GM12874 (cell line): ENCODE results near the gene TMEM106C.

ENCODE experiments used
- TF ChIP-seq, protein P1 (sequence below): IDR thresholded peaks from 2 replicates; pipeline ENCODE4 v1.5.1; 2011; ENCODE audit warnings: low read depth, mild to moderate bottlenecking, control low read depth, low read length, moderate library complexity; ENCODE audit not compliant: insufficient read depth

The TMEM106C gene

DNA sequence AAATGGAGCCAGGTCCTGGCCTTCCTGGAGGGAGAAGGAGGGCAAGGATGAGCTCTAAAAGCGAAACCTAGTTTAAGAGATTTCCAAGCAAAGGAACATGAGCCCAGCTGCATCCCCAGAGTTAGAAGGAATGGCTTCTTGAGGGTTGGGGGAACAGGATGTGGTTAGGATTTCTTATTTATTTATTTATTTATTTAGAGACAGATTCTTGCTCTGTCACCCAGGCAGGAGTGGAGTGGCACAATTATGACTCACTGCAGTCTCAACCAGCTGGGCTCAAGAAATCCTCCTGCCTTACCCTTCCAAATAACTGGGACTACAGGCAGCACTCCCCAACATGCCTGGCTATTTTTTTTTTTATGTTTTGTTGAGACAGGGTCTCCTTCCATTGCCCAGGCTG is 25.3 kb upstream of the TMEM106C start:
- TF ChIP-seq, protein P1, sequence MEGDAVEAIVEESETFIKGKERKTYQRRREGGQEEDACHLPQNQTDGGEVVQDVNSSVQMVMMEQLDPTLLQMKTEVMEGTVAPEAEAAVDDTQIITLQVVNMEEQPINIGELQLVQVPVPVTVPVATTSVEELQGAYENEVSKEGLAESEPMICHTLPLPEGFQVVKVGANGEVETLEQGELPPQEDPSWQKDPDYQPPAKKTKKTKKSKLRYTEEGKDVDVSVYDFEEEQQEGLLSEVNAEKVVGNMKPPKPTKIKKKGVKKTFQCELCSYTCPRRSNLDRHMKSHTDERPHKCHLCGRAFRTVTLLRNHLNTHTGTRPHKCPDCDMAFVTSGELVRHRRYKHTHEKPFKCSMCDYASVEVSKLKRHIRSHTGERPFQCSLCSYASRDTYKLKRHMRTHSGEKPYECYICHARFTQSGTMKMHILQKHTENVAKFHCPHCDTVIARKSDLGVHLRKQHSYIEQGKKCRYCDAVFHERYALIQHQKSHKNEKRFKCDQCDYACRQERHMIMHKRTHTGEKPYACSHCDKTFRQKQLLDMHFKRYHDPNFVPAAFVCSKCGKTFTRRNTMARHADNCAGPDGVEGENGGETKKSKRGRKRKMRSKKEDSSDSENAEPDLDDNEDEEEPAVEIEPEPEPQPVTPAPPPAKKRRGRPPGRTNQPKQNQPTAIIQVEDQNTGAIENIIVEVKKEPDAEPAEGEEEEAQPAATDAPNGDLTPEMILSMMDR: no peak

DNA sequence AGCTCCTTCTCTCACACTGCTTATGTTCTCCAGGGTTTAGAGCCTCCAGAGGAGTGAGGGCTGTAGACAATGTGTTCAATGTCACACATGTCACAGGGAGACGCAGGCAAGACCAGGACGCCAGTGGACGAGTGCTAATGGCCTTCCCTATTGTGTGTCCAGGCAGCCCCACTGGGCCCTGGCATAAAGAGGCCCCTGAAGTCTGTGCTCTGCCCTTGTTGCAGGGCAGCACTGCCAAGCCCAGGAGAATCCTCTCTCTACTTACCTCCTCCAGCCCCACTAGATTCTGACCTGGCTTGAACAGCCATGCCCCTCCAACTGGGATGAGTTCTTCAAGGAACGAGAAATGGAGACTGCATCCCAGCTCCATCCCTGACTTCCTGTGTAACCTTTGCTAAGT is 24.8 kb upstream of the TMEM106C start:
- TF ChIP-seq, protein P1: no peak

DNA sequence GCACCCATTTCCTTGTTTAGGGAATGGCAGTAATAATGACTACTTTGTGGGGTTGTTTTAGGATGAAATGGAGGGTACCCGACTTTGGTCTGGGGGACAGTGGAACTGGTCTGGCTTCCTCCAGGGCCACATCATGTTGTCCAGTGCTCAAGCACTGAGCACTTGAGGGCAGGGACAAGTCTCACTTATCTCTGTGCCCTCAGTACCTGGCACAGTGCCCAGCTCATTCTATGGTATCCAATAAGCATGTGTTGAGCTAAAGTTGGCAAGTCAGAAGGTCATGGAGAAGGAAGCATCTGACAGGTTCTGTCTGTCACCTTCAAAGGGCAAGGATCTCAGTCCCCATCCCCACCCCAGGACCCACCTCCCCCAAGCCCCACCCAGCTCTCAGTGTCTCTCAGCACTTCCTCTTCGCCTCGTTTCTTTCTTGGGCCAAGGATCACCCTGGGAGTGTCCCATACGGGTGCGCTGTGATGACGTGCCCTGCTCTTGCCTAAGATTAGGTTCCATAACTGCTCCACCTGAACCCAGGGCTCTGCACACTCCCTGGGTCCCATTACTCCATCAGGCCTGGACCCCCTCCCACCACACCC is 24.3 kb upstream of the TMEM106C start:
- TF ChIP-seq, protein P1: no peak

DNA sequence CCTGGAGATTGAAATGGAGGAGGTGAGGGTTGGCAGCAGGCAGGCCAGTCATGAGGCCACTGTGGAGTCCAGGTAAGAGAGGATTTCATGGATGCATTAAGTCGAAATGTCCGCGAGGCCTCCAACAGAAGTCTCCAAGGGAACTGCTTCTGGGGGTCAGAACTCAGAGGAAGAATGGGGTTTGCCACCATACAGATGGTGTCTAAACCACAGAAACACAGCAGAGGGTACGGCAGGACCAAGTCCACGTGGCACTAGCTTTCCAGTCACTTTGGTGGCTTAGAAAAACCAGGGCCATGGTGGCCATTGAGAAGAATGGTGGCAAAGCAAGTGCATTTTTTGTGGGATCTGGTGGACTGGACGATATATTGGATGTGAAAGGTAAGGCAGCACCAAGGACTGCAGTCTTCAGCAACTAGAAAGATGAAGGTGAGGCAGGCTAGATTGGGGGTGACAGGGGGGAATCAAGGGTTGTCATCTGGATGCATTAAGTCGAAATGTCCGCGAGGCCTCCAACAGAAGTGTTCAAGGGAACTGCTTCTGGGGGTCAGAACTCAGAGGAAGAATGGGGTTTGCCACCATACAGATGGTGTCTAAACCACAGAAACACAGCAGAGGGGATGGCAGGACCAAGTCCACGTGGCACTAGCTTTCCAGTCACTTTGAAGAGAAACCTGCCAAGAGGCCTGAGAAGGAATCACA is 22.5 kb upstream of the TMEM106C start:
- TF ChIP-seq, protein P1: no peak

DNA sequence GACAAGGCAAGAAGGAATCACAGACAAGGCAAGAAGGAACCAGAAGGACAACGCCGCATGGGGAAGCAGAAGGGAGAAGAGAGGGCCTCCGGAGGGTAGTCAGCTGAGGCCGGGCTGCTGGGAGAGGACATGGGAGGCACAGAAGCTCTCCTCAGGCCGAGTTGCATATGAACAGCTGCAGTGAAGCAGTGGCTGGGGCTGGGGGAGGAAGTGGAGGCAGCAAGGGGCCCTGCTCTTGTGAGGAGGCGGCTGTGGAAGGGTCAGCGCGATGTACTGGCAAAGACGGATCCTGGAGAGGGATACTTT is 22.0 kb upstream of the TMEM106C start:
- TF ChIP-seq, protein P1: no peak

DNA sequence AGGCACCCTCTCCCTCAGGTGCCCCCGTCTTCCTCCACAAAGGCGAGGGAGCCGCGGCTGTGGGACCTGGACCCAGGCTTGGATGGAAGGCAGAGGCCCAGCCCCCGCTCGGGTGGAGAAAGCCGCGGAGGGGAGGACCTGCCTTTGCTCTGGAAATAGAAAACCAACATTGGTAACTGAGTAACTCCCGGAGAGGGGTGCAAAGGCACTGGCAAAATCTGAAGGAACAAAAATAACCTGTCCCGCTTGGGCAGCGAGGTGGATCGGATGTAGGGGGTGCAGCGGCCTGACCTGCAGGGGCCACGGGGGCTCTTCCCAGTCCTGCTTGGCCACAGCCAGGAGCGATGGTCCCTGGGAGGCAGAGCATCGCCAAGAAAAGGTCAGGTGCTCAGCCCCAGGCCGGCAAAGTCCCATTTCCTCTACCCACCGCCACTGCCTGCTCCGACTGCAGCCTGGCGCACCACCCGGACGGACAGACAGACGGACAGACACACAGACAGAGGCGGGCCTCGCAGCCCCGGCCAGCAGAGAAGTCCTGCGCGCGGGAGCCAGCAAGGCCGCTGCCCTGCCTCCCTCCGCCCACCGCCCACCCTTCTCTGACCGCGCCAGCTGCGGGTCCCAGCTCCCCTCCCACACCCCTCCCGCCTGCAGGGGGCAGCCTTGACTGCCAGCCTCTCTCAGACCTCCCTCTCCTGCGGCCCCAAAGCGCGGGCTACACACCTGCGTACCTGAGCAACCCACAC is 21.4 kb upstream of the TMEM106C start:
- TF ChIP-seq, protein P1: peak; percentile 43

DNA sequence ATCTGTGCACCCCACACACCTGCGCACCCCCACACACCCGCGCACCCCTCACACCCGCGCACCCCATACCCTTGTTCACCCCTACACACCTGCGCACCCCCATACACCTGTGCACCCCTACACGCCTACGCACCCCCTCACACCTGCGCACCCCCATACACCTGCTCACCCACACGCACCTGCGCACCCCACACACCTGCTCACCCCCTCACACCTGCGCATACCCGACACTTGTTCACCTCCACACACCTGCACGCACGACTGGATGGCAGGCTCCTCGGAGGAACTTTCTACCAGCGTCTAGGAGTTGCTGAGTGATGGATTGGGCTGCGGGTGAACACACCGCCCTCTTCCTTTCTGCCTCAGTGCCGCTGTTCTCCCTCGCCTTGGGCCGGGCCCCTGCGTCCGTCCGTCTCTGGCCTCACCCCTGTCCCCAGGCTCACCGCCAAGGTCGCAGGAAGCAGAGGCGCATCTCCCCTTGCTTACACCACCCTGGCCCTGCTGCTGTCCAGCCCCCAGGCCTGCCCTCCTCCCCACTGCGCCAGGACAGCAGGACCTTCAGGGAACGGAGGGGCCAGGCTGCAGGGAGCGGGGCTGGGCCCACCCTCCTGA is 20.7 kb upstream of the TMEM106C start:
- TF ChIP-seq, protein P1: no peak
